ENCODE results near the gene MSI2.
A peak's percentile ranks its signal among the peaks of the same experiment; 100 is the strongest.

MSI2 gene

GRCh38 chr17:57689254-57689653, 432.9 kb downstream of the MSI2 start:
- DNase-seq, result no peak

GRCh38 chr17:57691939-57692338, 435.6 kb downstream of the MSI2 start:
- DNase-seq, result no peak

- DNase-seq, result no peak
Observed at GRCh38 chr17:57692770-57693169, 436.4 kb downstream of the MSI2 start.

DNA sequence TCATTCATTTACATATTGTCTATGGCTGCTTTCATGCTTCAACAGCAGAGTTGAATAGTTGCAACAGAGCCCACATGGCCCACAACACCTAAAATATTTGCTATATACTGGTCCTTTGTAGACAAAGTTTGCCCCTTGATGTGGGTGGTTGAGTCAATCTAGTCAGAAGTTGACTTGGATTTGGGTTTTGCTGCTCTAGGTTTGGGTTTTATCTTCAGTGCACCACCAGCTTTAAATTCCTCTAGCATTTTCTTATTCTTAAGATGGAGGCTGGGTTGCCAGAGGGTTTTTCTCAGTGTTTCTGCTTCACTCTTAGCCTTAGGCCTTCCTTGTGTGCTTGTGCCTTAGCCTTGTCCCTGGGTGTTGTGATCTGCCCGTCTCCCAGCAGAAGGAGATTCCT, 437.7 kb downstream of the MSI2 start:
- no peak for DNase-seq

GRCh38 chr17:57696050-57696449, 439.7 kb downstream of the MSI2 start:
- DNase-seq, result no peak

GRCh38 chr17:57697197-57697596, 440.9 kb downstream of the MSI2 start:
- no peak for DNase-seq

GRCh38 chr17:57697891-57698711, 441.8 kb downstream of the MSI2 start:
- DNase-seq, result no peak

DNA sequence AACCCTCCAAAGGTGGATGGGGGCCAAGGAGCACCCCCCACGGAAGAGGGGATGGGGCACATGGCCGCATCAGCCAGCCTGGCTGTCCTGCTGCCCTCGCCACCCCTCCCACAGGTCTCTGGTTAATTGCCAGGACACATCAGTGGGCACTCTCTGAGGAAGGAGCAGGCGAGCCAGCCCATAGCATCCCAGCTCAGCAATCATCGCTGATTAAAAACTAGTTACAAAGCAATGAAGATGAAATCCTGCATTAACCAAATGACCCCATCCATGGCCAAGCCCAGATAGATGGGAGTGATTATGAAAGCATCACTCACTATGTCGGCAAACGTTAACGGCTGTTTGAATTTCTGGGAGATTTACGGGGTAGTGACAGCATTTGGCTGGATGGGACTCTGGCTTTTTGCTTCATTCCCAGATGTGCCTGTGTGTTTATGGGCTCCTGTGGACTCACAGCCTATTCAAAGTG, 443.5 kb downstream of the MSI2 start:
- no peak for DNase-seq

DNA sequence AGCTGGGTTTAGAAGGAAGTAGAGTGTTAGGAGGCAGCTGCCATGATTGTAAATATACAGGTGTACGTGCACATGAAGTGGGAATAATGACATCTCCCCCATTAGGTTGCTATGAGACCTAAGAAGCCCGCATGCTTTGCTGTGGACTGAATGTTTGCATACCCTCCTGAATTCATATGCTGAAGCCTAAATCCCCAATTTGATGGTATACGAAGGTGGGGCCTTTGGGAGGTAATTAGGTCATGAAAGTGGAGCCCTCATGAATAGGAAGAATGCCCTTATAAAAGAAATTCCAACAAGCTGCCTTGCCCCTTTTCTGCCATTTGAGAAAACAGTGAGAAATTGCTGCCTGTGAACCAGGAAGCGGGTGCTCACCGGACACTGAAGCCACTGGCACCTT, 444.8 kb downstream of the MSI2 start:
- no peak for DNase-seq

DNA sequence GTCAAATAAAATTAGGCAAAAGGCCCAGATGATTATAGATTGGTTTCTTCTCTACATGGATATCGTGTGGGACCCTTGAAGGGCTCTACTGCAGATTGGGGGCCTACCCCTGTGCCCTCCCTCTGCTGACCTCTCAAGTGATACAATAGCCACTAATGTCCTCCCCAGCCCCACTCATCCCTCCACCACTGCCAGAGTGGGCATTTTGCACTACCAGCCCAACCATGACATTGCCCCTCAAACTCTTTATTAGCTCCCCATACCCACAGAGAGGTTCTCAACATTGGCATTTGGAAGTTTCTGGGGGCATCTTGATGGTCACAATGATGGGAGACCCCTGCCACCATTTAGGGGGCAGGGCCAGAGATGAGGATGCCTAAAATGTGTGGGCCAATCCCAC, 446.9 kb downstream of the MSI2 start:
- no peak for DNase-seq

DNA sequence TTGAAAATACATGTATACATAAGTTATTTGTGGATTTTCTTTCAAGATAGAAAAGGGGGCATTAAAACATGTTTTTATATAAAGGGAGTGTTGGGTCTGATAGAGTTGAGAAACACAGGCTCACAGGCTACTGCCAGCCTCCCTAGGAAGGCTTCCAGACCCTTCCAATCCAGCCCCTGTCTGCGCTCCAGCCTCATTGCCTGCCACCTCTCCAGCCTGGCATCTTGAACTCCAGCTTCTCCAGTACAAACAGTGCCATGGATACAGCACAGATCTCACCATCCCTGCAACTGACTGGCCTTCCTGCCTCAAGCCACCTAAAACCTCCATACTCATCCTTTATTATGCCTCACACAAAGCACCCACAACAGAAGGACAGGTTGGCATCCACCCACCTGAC, 448.1 kb downstream of the MSI2 start:
- no peak for DNase-seq

DNA sequence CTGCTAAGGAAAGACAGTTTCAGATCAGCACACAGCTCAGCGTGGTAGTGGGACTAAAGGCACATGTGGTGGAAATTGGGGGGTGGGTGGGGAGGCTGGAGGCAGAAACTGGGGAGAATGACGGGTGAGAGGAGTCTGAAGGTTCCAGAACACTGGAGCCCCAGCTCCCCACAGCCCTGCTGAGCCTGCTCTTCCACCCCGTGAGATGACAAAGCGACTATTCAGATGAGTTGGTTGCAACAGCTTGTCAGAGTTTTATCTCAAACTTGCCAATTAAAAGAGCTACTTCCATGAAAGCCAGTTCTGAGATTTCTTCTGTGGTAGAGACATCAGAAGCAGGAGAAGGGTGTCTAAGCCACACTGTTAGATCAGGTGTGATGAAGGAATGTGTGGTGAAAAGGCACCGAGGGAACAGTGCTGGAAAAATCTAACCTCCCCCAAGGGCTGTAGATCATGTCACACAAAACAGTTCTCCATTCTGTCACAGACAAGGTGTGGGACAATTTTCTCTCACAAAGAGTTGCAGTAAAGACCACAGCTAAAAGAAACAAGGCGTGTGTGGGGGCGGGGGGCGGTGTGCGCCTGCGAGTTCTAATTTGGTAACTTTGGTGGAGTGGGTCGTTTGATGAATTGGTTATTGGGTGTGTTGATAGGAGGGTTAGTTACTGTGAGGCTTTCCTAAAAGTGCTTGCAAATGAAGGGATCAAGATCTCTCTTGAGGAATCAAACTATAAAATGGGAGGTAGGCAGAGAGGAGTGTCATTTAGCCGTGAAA, 449.8 kb downstream of the MSI2 start:
- DNase-seq, result peak; percentile 32

- no peak for DNase-seq
Observed at GRCh38 chr17:57706761-57707160, 450.4 kb downstream of the MSI2 start.

DNA sequence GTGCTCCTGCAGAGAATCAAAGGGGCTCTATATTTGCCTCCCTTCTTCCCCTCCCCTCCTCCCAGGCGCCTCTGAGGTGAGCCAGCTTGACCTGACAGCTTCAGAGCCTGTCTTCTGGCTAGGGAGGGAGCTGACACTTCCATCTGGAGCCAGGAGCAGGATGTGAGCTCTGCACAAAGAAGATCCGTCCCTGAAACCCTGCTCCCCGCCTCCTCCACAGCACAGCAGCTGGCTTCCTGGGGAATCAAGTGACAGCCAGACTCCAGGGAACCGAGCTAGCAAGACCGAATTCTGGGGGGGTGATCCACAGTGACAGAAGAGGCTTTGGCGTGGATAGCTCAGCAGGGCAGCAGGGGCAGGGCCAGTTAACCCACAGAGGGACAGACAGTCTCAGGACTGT, 451.6 kb downstream of the MSI2 start:
- DNase-seq, result peak; percentile 71

DNA sequence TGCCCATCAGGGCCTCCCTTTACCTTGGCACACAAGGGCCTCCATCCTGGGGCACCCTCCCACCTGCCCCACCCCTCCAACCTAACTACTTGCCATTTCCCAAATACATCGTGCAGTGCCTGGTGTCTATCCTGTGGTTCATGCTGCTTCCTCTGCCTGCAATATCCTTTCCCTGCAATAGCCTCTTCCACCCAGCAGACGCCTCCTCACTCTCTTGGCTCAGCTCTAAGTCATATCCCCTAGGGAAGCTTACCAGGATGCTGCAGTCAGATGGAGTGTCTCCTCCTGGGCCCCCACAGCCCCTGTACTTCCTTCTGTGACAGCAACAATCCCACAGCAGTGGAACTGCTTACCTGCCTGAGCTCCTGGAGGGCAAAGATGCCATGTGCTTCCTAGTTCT, 452.1 kb downstream of the MSI2 start:
- DNase-seq, result no peak

DNA sequence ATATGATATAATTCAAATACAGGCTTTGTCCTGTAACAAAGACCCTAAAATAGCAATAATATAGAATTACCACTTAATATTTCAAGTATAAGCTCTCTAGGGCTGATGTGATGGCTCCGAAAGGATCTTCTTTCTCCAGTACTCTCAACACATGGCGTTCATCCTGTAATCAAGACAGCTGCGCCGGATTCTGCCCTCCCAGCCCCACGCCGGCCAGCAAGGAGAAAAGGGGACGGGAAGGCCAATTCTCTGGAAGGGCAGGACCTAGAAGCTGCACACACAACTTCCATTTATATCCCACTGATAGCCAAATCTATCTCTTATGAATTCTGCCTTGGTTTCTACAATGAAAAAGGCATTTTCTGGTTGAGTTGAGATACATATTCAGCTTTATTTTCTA, 456.8 kb downstream of the MSI2 start:
- DNase-seq, result no peak

DNA sequence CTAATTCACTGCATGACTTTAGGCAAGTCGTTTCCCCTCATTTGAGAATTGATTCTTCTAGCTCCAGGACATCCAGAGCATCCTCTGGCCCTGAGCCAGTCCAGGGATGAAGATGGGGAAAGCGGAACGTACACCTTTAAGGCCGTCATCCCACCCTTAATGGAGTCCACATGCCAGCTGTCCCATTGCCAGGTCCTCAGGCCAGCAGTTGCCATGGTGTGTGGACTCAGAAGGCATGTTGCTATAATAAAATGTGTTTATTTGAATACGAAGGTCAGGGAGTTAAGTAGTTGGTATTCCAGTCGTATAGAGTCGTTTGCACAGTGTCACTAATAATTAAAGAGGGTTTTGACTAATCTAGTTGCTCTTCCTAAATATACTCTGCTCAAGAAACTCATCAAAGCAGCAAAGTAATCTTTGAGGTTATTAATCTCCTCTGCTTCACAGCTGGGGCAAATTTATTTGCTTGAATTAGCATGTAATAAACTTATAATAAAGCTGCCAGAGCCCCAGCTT, 458.4 kb downstream of the MSI2 start:
- DNase-seq, result no peak

GRCh38 chr17:57715981-57716380, 459.7 kb downstream of the MSI2 start:
- no peak for DNase-seq

DNA sequence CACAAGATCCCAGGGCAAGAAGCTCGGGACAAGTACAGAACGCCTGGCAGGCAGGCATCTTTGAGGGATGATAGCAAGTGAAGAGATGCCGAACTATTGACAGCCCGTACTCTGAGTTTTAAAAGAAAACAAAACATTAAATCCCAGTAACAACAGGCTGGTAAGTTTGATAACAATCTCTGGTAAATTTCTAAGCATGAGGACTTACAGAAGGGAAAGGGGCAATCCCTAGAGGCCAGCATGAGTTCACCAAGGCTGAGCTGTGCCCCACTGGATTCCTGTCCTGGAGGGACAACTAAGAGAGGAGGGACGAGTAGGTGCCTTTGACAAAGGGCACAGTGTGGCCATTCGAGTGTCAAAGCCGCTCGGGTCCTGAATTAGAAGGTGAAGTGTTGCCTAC, 462.6 kb downstream of the MSI2 start:
- no peak for DNase-seq

DNA sequence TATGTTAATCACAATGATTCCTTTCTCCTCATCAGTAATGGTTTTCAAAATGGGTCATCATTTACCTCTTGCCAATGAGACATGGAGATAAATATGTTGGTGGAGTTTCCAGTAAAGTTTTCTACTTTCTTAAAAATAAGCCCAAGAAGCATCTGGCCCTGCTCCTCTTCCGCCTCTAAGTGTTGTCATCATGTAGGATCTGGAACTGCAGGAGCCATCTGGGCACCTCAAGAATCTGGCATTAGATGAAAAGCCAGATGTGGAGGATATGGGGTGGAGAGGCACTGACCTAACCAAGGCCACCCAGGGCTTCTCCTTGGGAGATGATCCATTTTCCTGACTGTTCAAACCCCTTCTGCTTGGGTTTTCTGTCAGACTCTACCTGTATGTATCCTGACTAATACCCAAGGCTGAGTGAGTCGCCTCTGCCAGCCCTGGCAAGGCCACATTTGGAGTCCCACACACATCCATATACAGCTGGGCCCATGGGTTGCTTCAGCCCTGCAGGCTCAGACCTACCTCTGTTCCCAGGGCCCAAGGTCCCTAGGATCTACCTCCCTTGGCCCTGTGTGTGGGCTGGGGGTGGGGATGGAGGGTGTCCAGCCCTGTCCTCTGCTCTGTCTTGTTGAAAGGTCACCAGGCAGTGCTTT, 464.2 kb downstream of the MSI2 start:
- DNase-seq, result no peak

DNA sequence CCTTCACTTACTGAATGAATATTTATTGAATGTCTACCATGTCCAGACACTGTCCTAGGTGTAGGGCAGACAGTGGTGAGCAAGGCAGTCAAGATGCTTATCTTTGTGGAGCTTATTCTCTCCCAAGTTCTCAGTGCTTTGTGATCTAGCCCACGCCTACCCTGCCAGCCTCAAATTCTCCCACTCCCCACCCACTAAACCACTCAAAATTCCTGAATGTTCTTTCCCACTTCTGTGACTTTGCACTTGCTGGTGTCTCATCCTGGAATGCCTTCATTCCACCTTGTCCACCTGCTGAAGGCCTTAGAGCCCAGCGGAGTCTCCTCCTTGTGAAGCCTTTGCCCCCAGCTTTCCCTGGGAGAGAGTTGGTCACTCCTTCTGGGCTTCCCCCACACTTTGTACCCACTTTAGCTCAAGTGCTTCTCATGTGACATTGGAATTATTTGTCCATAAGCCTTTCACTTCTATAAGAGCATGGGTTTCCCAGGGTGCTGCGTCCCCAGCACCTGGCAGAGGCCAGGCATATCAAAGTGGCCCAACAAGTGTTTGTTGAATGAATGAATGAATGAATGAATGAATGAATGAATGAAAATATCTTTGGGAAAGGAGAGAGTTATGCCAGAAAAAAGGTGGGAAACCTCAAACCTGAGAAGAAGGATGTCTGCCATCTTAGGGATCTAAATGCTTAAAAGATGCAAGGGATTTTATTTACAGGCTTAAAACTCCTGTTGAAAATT, 465.8 kb downstream of the MSI2 start:
- DNase-seq, result no peak

- no peak for DNase-seq
Observed at GRCh38 chr17:57722704-57723043, 466.4 kb downstream of the MSI2 start.

All from right kidney (tissue), 1 donor.